Fibroblast of lung (primary cell): ENCODE data around the gene TTC31.

Source experiments
- CTCF ChIP-seq, 2 donors: IDR thresholded peaks in 1 of 2; conservative IDR thresholded peaks in 1 of 2; 1 replicate in 1 of 2; 2 replicates in 1 of 2; pipeline ENCODE4 v1.5.1; 2011 to 2012; ENCODE audit warnings: low read length in 2 of 2, control low read depth in 1 of 2, inconsistent platforms in 1 of 2, low read depth in 1 of 2, mild to moderate bottlenecking in 1 of 2
- EZH2 ChIP-seq: IDR thresholded peaks from 2 replicates; pipeline ENCODE4 v1.5.1; 2012; ENCODE audit warnings: low read length, control low read depth, mild to moderate bottlenecking; ENCODE audit errors: missing control alignments

- no peak for TF ChIP-seq CTCF (conservative IDR thresholded peaks at IDR 0.05 in 1 of 2, IDR thresholded peaks at IDR 0.05 in 1 of 2; ENCODE audit: low read depth in 1 of 2, low read length in 2 of 2)
- TF ChIP-seq EZH2, result no peak
Measured at GRCh38 chr2:74486141-74486540, 3.3 kb downstream of the TTC31 start.
